Erythroblast (primary cell): ENCODE measurements around the gene COQ8A.

ENCODE experiments used
- GATA1 ChIP-seq: IDR thresholded peaks from 2 replicates; pipeline ENCODE4 v1.6.1; 2011; ENCODE audit warnings: low read depth, mild to moderate bottlenecking, control low read depth, low read length, moderate library complexity
- POLR2A ChIP-seq: IDR thresholded peaks from 2 replicates; pipeline ENCODE4 v1.6.1; 2011; ENCODE audit warnings: mild to moderate bottlenecking, low read length

GRCh38 chr1:226949401-226949800, 9.3 kb downstream of the COQ8A start:
- TF ChIP-seq POLR2A (no peak), GATA1 (no peak)
